GM21528 (cell line): ENCODE measurements around the gene LGALS3.
"Not testable (repeated sequence)": the region's sequence is repeated elsewhere in the genome, so short reads cannot be mapped to it uniquely, and the experiment has no call there.

Experiments
- ATAC-seq: cut with Tn5 transposase; IDR thresholded peaks from one replicate; pipeline ENCODE4 v1.9.1; 2021; ENCODE audit warnings: mild to moderate bottlenecking, moderate library complexity; ENCODE audit not compliant: unreplicated experiment, low FRiP score

LGALS3 gene

DNA sequence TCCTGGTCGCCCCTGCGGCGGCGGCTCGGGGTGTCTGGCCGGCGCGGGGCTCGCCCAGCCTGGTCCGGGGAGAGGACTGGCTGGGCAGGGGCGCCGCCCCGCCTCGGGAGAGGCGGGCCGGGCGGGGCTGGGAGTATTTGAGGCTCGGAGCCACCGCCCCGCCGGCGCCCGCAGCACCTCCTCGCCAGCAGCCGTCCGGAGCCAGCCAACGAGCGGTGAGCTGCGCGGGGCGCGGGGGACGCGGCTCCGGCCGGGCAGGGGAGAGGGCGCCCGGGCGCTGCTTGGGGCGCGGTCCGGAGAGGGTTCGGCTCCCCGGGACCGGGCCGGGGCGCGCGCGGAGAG lies at the start of gene LGALS3:
LGALS3 (plus strand) TSS at position 167 of the 342 bp plus-strand sequence. CDS start 8,122 bp downstream, outside the sequence.
- peak; percentile 55 for ATAC-seq

DNA sequence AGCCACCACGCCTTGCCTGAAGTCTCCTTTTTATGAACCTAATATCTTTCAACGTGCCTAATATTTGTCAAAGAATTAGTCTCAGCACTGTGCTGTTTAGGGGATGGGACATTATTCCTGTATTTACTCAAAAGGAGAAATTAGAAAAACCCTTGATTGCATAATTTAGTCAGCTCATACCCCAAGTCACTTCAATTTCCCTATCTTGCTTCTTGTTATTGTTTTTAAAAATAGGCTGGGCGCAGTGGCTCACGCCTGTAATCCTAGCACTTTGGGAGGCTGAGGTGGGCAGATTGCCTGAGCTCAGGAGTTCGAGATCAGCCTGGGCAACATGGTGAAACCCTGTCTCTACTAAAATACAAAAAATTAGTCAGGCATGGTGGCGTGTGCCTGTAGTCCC lies 49.1 kb upstream of the LGALS3 start:
- not testable (repeated sequence) for ATAC-seq

DNA sequence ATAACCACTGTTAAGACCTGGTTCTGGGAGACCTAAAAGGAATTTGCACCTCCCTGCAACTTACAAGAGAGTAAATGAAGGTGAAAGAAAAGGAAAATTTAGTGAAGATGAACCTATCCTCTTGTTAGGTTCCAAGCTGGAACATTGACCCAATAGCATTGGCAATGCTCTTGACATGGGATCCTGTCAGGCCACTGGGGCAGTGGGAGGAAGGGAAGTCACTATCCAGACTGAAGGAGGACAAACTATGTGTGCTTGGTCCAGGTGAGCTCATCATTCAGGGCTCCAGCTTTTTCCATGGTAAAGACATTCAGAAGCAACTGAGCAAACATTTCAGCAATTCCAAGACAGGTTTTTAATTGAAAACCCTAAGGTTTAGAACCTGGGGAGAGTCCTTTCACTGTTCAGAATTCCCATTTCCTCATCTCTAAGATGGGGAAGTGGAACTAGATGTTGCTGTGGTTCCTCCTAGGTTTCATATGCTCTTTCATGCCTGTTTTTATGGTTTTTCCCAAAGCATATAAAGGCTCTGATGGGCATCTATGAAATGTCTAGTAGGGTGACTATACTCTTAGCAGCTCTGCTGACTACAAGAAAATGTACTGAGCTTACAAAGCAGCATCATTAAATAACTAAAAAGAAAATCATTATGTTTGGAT lies 44.5 kb upstream of the LGALS3 start:
- no peak for ATAC-seq

DNA sequence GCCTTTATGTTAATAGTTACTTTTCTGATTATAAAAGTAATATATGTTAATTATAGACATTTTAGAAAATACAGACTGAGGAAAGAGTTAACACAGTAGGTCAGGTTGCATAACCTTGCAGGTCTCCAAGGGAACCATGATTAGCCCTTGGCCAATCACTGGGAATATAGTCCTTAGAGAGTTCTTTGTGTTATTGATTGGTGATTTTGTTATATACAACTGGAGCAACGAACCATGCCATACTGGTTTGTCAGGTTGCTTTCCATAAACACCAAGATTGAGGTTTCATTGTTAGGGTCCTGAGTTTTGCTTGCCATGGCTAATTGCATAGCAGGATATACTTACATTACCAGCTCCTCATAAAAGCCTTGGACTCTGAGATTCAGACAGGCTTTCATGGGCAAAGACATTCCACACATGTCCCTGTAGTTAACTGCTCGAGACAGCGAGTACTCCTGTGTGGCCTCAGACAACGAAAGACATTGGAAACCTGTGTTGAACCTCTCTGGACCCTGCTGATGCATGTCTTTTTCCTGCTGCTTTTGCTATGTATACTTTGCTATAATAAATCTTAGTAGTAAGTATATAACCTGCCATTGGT lies 43.9 kb upstream of the LGALS3 start:
- no peak for ATAC-seq

DNA sequence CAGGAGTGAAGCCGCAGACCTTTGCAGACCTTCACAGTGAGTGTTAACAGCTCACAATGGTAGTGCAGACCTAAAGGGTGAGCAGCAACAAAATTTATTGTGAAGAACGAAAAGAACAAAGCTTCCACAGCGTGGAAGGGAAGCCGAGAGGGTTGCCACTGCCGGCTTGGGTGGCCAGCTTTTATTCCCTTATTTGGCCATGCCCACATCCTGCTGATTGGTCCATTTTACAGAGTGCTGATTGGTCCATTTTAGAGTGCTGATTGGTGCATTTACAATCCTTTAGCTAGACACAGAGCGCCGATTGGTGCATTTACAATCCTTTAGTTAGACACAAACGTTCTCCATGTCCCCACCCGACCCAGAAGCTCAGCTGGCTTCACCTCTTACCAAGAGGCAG lies 42.1 kb upstream of the LGALS3 start:
- ATAC-seq, result no peak

DNA sequence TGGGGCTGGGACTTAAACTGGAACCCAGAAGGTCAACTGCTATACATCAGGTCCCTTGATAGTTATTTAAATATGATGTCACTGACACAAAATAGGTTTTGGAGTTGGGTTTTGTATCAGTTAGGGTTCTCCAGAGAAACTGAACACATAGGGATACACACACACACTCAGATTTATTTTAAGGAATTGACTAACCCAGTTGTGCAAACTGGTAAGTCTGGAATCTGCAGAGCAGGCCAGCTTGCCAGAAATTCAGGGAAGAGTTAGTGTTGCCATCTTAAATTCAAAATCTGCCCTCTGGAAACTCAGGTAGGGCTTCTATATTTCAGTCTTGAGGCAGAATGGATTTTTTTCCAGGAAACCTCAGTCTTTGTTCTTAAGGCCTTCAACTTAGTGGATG lies 40.7 kb upstream of the LGALS3 start:
- ATAC-seq, result no peak

DNA sequence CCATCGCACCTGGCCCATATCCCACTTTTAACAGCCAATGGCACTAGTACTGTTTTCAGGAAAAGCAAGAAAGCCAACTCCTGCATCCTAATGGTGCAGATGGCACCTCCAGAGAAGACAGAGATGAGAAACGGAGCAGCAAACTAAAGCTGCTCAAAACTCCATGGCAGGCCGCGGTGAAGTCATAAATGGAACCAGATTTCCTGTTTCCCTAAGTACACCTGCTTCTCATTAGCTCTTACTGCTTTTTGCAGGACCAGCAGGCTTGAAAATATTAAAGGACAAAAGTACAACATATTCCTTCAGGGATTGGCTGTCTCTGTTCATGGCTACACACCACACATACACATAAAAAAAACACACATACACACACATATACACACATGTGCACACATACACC lies 36.7 kb upstream of the LGALS3 start:
- ATAC-seq, result no peak

DNA sequence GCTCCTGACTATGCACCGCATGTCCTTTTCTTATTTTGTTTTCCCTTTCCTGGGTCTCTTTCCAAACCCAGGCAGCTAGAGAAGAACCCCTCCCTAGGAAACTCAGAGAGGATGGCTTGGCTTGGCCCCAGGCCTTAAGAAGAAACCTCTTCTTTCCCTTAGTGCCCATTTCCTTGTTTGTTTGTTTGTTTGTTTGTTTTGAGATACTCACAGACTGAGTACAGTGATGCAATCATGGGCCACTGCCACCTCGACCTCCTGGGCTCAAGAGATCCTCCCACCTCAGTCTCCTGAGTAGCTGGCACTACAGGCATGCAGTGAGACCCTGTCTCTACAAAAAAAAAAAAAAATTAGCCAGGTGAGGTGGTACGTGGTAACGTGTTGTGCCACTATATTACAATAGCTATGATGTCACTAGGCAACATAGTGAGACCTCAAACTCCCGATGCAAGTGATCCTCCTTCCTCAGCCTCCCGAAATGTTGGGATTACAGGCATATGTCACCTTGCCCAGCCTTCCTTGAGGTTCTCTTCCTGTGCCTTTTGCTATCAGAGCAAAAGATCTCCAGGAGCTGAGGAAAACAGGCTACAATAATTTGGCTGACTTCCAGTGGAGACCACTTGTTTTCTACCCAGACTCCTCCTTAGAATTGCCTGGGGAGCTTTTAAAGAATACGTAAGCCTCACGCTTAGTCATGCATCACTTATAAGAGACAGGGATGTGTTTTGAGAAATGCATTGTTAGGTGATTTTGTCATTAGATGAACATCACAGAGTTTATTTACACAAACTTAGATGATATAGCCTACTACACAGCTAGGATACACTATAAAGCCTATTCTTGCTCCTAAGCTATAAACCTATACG lies 34.5 kb upstream of the LGALS3 start:
- no peak for ATAC-seq

DNA sequence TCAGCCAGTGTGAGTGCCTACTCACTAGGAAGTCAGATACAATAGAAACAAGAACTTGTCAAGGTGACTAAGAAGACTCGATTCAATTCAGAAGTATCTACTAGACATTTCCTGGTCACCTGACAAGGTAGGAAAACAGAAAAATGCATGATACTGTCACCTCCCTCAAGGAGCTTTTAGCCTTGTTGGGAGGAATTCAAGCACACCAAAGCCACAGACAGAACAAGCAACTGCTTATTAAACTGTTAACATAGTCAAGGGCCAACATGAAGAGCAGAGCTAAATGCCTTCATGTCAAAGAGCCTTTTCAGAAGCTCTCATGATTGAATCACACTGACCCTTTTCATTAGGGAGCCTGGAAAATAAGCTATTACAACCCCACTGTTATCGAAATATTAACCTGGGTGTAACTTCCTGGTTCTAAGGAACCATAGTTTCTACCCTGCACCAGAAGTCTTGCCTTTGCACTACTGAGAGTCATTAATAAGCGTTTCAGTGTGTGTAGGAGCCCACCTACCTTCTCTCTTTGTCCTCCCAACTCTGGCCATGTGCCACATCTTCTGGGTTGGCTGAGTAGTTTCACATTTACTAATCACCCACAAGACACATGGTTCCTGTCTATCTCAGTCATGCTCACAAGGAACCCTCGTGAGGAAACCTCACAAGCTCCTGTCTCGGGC lies 31.0 kb upstream of the LGALS3 start:
- peak; percentile 72 for ATAC-seq

DNA sequence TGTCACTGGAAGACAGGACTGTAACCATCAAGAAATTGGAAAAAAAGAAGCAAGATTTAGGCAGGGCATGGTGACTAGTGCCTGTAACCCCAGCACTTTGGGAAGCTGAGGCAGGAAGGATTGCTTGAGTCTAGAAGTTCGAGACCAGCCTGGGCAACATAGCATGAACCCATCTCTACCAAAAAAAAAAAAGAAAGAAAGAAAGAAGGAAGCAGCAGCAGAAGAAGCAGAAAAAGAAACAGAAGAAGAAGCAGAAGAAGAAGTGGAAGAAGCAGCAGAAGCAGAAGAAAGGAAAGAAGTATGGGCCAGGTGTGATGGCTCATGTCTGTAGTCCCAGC lies 30.5 kb upstream of the LGALS3 start:
- ATAC-seq, result no peak

DNA sequence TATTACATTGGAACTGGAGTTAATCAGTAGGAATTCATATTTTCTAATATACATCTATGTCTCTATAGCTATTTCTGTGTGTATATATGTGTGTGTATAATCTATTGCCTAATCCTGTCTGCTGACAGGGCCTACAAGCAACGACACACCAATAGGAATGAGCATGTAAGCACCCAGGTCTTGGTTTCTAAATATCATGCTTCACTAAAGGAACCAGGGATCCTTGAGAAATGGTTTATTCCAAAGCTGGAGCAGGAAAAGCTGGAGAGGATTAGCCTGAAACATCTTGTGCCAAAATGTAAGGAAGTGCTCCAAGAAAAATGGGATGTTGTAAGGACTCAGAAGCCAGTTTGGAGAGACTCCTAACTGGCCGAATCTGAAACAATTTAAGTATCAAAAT lies 29.3 kb upstream of the LGALS3 start:
- ATAC-seq, result no peak

DNA sequence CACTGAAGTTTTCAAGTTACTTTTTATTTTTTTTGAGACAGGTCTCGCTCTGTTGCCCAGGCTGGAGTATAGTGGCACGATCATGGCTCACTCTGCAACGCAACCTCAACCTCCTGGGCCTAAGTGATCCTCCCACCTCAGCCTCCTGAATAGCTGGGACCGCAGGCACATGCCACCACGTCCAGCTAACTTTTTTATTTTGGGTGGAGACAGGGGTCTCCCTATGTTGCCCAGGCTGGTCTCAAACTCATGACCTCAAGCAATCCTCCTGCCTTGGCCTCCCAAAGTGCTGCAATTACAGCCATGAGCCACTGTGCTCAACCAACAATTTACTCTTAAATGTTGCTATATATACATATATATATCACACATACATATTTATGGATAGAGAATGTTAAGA lies 27.4 kb upstream of the LGALS3 start:
- ATAC-seq, result no peak

DNA sequence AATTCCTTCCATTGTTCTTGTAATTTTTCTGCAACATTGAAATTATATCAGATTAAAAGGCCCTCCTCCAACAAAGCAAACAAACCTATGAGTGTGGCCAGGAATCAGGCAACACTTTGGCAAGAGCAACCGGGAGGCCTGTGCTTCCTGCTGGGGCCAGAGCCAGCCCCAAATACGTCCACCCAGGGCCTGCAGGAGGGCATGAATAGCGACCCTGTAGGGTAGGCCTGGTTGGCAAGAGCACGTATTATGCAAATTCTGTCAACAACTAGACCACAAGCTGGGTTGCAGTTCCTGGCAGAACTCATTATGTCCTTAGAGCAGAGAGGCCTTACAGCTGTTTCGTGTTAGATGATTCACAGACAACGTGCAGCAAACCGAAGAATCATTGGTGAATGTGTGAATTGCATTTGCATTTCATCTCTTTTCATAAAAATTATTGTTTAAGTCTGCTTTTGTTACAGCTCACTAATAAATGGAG lies 26.9 kb upstream of the LGALS3 start:
- ATAC-seq, result peak; percentile 67

DNA sequence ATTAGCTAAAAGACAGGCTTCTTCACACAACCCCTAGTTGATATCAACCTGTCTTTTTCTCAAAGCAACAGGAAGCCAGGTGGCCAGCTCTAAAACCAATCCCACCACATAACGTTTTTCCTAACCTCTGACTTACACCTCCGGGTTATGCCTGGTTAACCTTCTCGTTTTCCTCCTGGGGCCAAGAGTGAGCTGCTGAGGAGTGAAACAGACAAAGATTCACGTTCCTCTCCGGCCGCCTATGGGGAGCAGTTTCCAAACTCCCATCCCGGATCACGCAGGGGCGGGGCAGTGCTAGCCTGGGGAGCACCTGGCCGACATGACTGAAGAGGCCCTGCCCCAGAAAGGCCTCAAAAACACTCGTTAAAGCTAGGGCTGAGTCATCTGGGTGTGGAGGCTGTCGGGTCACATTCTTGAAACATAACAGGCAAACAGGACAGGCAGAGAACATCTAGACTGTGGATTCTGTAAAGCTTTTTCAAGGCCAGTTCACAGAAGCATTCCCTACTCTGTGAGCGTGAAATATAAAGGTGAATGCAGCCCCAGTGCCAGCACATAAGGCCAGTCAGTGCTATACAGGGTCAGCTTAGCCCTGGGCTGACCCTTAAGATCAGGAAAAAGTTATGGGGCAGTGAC lies 25.9 kb upstream of the LGALS3 start:
- ATAC-seq, result no peak

DNA sequence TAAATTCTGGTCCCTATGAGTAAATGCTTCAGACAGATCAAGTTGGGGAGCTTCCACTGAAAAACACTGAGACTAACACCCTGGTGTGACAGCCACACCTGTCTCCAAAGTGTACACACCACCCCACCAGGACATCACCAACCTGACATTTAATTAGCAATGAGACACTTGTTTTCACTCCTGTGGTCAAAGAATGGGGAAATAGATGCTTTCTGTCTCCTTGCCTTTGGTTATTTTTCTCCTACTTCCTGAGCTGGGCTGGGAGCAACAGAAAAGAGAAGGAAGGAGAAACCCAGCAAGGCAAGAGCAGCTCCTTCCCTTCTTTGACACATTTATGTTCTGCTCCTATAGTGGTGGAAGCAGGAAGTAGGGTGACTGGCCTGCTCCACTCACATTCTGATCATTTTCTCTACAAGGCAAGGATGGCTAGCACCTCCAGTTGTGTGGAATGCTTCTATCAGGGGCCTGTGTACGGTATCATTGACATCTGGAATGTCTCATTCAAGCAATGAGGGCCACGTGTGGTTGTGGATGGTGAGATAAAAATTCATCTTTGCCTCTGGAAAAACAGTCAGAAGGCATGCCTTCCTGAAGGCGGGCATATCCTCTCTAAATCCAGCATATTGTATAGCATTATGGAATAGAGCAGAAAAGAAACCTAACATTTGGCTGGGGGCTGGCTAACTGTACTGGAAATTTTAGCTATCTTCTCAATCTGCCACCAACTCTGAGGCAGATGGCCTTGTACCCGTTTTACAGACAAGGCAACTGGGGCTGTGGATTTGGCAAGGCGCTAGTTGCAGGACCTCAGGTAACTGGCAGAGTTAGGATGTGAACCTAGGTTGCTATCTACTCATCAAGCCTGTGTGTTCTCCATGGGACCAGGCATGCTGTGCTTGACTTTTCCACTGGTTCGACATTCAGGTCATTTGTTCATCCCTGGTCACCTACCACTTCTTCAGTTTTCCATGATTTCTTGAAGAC lies 24.8 kb upstream of the LGALS3 start:
- ATAC-seq, result no peak

DNA sequence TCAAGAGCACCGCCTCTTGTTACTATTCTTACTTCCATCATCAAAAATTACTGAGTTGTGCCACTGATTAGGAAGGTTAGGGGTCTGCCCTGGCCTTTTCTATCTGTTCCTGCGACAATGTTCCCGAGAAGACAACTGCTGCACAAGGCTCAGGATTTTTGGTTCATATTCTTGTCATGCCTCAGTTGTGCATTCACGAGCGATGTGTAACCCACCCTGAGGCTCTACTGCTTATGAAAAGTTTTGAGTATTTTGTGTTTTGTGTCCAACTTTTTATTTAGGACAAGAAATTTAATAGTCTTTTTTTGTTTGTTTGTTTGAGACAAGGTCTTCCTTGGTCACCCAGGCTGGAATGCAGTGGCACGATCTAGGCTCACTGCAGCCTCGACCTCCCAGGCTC lies 23.1 kb upstream of the LGALS3 start:
- ATAC-seq, result no peak

DNA sequence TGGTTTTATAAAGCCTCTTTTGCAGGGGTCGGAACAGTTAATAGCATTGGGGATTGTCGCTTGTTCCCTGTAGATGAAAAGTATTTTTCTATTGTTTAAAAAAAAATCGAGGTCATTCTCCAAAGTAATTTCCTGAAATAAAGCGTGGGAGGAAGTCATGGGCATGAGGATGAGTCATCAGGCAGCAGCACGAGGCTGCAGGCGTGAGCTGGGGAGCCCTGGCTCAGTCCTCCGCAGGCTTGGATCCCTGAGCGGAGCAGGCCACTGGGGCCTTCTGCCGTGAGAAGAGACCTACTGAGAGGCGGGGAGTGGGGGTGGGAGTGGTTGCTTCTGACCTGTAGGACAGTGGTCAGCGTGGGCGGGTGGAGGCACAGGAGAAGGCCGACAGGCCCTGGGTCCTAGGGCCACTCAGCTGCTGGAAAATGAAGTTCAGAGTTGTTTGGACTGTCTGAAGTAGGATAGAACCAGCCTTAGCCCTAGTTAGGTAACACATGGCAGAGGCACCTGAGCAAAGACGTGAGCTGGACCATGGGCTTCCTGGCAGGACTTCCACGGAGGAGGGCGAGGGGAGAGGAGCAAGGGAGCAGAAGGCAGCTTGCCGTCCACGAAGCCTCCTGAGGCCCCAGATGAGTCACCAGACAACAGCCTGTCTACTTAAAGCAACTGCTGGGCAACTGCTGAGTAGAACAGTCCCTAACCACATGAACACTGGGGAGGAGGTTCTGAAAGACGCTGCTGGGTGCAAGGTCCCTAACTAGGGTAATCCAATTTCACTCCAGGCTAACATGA lies 21.1 kb upstream of the LGALS3 start:
- no peak for ATAC-seq

DNA sequence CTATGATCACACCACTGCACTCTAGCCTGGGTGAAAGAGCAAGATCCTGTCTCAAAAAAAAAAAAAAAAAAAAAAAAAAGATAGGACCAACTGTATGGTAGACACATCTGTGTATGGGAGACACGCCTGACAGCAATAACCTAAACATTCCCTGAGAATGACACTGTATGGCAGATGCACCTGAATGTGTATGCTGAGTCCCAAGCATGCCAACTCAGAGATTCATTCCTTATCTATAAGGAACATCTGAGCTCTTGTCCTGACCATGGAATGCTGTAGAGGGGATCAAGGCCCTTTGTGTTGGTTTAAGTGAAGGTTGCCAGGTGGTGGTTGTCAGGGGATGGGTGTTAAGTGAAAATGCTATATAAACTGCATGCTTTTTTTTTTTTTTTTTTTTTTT lies 19.2 kb upstream of the LGALS3 start:
- no peak for ATAC-seq
